ENCODE results near the gene BRAF.

GRCh38 chr7:140881507-140882228 is 43.1 kb downstream of the BRAF start:
- no peak for TF ChIP-seq CTCF (IDR thresholded peaks at IDR 0.05)
- TF ChIP-seq POLR2AphosphoS5 (IDR thresholded peaks at IDR 0.05): no peak
- TF ChIP-seq POLR2A (IDR thresholded peaks at IDR 0.05): no peak
- no peak for TF ChIP-seq EP300 (IDR thresholded peaks at IDR 0.05; ENCODE audit: low read depth)

All from transverse colon (tissue), 4 donors.